Endothelial cell of umbilical vein (primary cell): Measurements from ENCODE around the gene FIGLA. TPM values are rescaled to one million over a fixed set of nuclear protein-coding genes. Genes with fewer than 3 reads are reported as not detected.

Experiments used
- BruUV-seq: library from RNA; stranded (reverse); fragments of 400-500 nt; replicated peaks from 2 replicates; lab custom pipeline; 2021; lab: Mats Ljungman, UMichigan
- CTCF ChIA-PET: fragments of 300-600, 350-600 bp; sonication (Branson Sonifier 250); formaldehyde crosslinking; loops from one replicate; lab custom pipeline; 2021; ENCODE audit warnings: antibody characterized with exemption, inconsistent platforms; lab: Charles Lee
- POLR2A ChIA-PET: fragments of 300-600, 350-600 bp; sonication (Branson Sonifier 250); formaldehyde crosslinking; loops from one replicate; lab custom pipeline; 2021; ENCODE audit warnings: antibody characterized with exemption, inconsistent platforms; lab: Charles Lee
- DNase-seq: peaks from one replicate; pipeline ENCODE4 v3.0.0-alpha.2; 2011; ENCODE audit warnings: low read depth, low spot score
- FAIRE-seq: peaks from 2 replicates; lab custom pipeline; 2011; peaks lifted over from hg19 to GRCh38; lab: Jason Lieb, UNC
- H2AFZ ChIP-seq: 2 replicates; pipeline ENCODE4 v1.6.0; 2012; ENCODE audit warnings: low read depth, low read length, control low read depth, inconsistent platforms
- H3K27ac ChIP-seq: 2 replicates; pipeline ENCODE4 v1.5.1; 2011; ENCODE audit warnings: low read depth, mild to moderate bottlenecking, control low read depth, low read length, moderate library complexity; ENCODE audit not compliant: insufficient read depth
- H3K27me3 ChIP-seq, 2 experiments: 2 replicates each; pipeline versions ENCODE4 v1.6.0 to v1.6.1; 2011; ENCODE audit warnings: low read length in 2 of 2, mixed read lengths in 1 of 2; ENCODE audit not compliant: control insufficient read depth in 2 of 2, insufficient read depth in 2 of 2
- H3K36me3 ChIP-seq, 2 experiments: 2 replicates in 1 of 2; 3 replicates in 1 of 2; pipeline ENCODE4 v1.5.1; 2011; ENCODE audit warnings: low read length in 2 of 2, mild to moderate bottlenecking in 1 of 2, moderate library complexity in 1 of 2; ENCODE audit not compliant: control insufficient read depth in 2 of 2, insufficient read depth in 2 of 2; ENCODE audit errors: extremely low read depth in 1 of 2
- H3K4me1 ChIP-seq: 3 replicates; pipeline ENCODE4 v1.5.1; 2011; ENCODE audit warnings: mild to moderate bottlenecking, low read length; ENCODE audit not compliant: control insufficient read depth, insufficient read depth; ENCODE audit errors: extremely low read depth
- H3K4me2 ChIP-seq: 2 replicates; pipeline ENCODE4 v1.6.1; 2011; ENCODE audit warnings: low read length, control low read depth, mixed read lengths; ENCODE audit not compliant: insufficient read depth
- H3K4me3 ChIP-seq, 3 experiments: fragments of 200-600 bp in 1 of 3; sonication (generic), shearing (Covaris generic) in 1 of 3; replicated peaks in 1 of 3; 2 replicates each; pipeline ENCODE4 v1.5.1; 2011 to 2016; ENCODE audit warnings: control low read depth in 3 of 3, low read length in 3 of 3, mild to moderate bottlenecking in 2 of 3, inconsistent platforms in 1 of 3, low read depth in 1 of 3, moderate library complexity in 1 of 3; ENCODE audit not compliant: insufficient read depth in 1 of 3
- H3K79me2 ChIP-seq: 2 replicates; pipeline ENCODE4 v1.6.0; 2012; ENCODE audit warnings: low read length, inconsistent platforms; ENCODE audit not compliant: control insufficient read depth, insufficient read depth
- H3K9ac ChIP-seq: replicated peaks from 2 replicates; pipeline ENCODE3; 2011; ENCODE audit warnings: low read length, control low read depth; ENCODE audit not compliant: insufficient read depth; ENCODE audit errors: extremely low read depth
- H3K9me1 ChIP-seq: replicated peaks from 3 replicates; pipeline ENCODE4 v1.6.0; 2011; ENCODE audit warnings: mild to moderate bottlenecking, low read length; ENCODE audit not compliant: control insufficient read depth, insufficient read depth; ENCODE audit errors: extremely low read depth
- H3K9me3 ChIP-seq: replicated peaks from 2 replicates; pipeline ENCODE4 v1.5.1; 2012; ENCODE audit warnings: low read length, inconsistent platforms; ENCODE audit not compliant: control insufficient read depth, insufficient read depth
- H4K20me1 ChIP-seq: replicated peaks from 2 replicates; pipeline ENCODE3; 2011; ENCODE audit warnings: mild to moderate bottlenecking, low read length; ENCODE audit not compliant: control insufficient read depth, insufficient read depth; ENCODE audit errors: extremely low read depth
- CTCF ChIP-seq, 2 donors: IDR thresholded peaks; 1 replicate in 1 of 2; 2 replicates in 1 of 2; pipeline ENCODE4 v1.5.1; 2011; ENCODE audit warnings: low read length in 2 of 2, mild to moderate bottlenecking in 2 of 2, moderate library complexity in 2 of 2, control low read depth in 1 of 2, inconsistent platforms in 1 of 2, low read depth in 1 of 2; ENCODE audit not compliant: insufficient read depth in 1 of 2; ENCODE audit errors: extremely low read depth in 1 of 2
- EZH2 ChIP-seq: IDR thresholded peaks from 2 replicates; pipeline ENCODE4 v1.6.1; 2012; ENCODE audit warnings: borderline replicate concordance, low read depth, mild to moderate bottlenecking, moderate library complexity, low read length, inconsistent platforms; ENCODE audit not compliant: severe bottlenecking
- FOS ChIP-seq: IDR thresholded peaks from 2 replicates; pipeline ENCODE4 v1.6.1; 2011; ENCODE audit warnings: mild to moderate bottlenecking, low read length, moderate library complexity, borderline replicate concordance; ENCODE audit not compliant: insufficient read depth
- GATA2 ChIP-seq: IDR thresholded peaks from 2 replicates; pipeline ENCODE4 v1.7.0; 2011; ENCODE audit warnings: low read depth, mild to moderate bottlenecking, moderate library complexity, mixed read lengths, low read length; ENCODE audit not compliant: insufficient read length, insufficient read depth
- JUN ChIP-seq: IDR thresholded peaks from 2 replicates; pipeline ENCODE4 v1.6.1; 2011; ENCODE audit warnings: borderline replicate concordance, low read depth; ENCODE audit not compliant: insufficient read length, insufficient read depth
- MAX ChIP-seq: IDR thresholded peaks from 2 replicates; pipeline ENCODE4 v1.6.1; 2011; ENCODE audit not compliant: insufficient read depth, insufficient read length
- MYC ChIP-seq: IDR thresholded peaks from one replicate; pipeline ENCODE4 v1.6.1; 2011; ENCODE audit warnings: mild to moderate bottlenecking, low read depth, low read length
- POLR2A ChIP-seq: IDR thresholded peaks from 2 replicates; pipeline ENCODE4 v1.6.1; 2012; ENCODE audit warnings: low read depth, mild to moderate bottlenecking, control low read depth, low read length
- POLR2AphosphoS5 ChIP-seq: IDR thresholded peaks from 2 replicates; pipeline ENCODE4 v1.6.1; 2012; ENCODE audit warnings: low read depth, mild to moderate bottlenecking, control low read depth, low read length, moderate library complexity; ENCODE audit not compliant: insufficient read depth
- dilution Hi-C: fragments of 300-500 bp; cut with MboI; formaldehyde crosslinking; loops from one replicate; pipeline ENCODE4 v1.15.0; 2019; ENCODE audit warnings: low sequenced_read_pairs; ENCODE audit not compliant: extremely low pct_ligation_motif_present
- intact Hi-C: fragments of 100-400 bp; cut with micrococcal nuclease; formaldehyde crosslinking; loops from one replicate; pipeline ENCODE4 v1.10.0; 2022
- polyA plus RNA-seq, 4 experiments: library from polyadenylated mRNA; depleted of rRNA in 3 of 4; stranded (reverse) in 3 of 4; unstranded in 1 of 4; fragments of >200 nt; gene quantifications; 2 replicates each; pipeline versions ENCODE4 v1.2.1 to v1.2.3, GENCODE V29; 2011 to 2012; ENCODE audit warnings: missing spikeins in 1 of 4
- total RNA-seq: library from RNA; stranded (reverse); gene quantifications from 2 replicates; pipeline ENCODE4 v1.2.3, GENCODE V29; 2021

FIGLA gene
- total and polyA plus RNA-seq, 2 donors (not counting 3 experiments of a cell fraction or from before 2014, with no cell fraction given), result not detected

GRCh38 chr2:70835643-70836042, 45.2 kb upstream of the FIGLA start, which contains the start of gene CD207:
Gene CD207, minus strand, starts transcription at chr2:70835816. Its CDS starts 40 bp downstream, at chr2:70835776.
- ChIA-PET CTCF (no interaction called here), POLR2A (no interaction called here)
- H4K20me1 ChIP-seq, result no peaks in the 10 kb centered on the region
- H2AFZ ChIP-seq, result no peak within 1 kb of the TSS
- no peaks in the 10 kb centered on the region for H3K79me2 ChIP-seq
- no peaks in the 10 kb centered on the region for H3K4me1 ChIP-seq
- no peak within 1 kb of the TSS for H3K4me2 ChIP-seq
- no peak within 1 kb of the TSS for H3K27ac ChIP-seq
- H3K27me3 ChIP-seq, result peaks cover 3 to 8% of the 10 kb centered on the region in 2 experiments
- H3K4me3 ChIP-seq, result no peak within 1 kb of the TSS
- H3K9me3 ChIP-seq, result no peaks in the 10 kb centered on the region
- no peak for DNase-seq
- dilution Hi-C loops (no loop called here), intact Hi-C loops (no loop called here)
- FAIRE-seq, result no peak
- H3K9me1 ChIP-seq, result no peaks in the 10 kb centered on the region
- no TSS peak for BruUV-seq
- no peak within 1 kb of the TSS for H3K9ac ChIP-seq
- TF ChIP-seq FOS (no peak), JUN (no peak), EZH2 (no peak), MYC (no peak), MAX (no peak), POLR2A (no peak), GATA2 (no peak), CTCF (IDR thresholded peaks at IDR 0.05; ENCODE audit: extremely low read depth in 1 of 2, insufficient read depth in 1 of 2, low read depth in 1 of 2, low read length in 2 of 2) (no peak), POLR2AphosphoS5 (no peak)
- H3K36me3 ChIP-seq, result no peaks in the 10 kb centered on the region
